ENCODE measurements around the gene SHROOM3. TPM values are rescaled to one million over a fixed set of nuclear protein-coding genes. Genes with fewer than 3 reads are reported as not detected.

SHROOM3 gene
- total RNA-seq, 4 donors from 2014 or later, result 52.0 to 444 (median 364) TPM

GRCh38 chr4:76737180-76737579 lies 302.2 kb downstream of the SHROOM3 start:
- H3K27ac ChIP-seq, result peak overlapping the region in 1 of 4 donors; percentile 84
- H3K36me3 ChIP-seq, result peaks cover 0 to 50% (median 0%) of the 10 kb centered on the region in 3 donors
- H3K4me3 ChIP-seq, result no peak overlapping the region
- no peak for TF ChIP-seq CTCF (IDR thresholded peaks at IDR 0.05)
- no peak for TF ChIP-seq POLR2A (IDR thresholded peaks at IDR 0.05)
- H3K27me3 ChIP-seq, result no peaks in the 10 kb centered on the region
- peaks cover 0 to 11% (median 0%) of the 10 kb centered on the region in 4 donors for H3K4me1 ChIP-seq
- no peaks in the 10 kb centered on the region for H3K9me3 ChIP-seq
- no peak for DNase-seq

GRCh38 chr4:76737771-76738085 lies 302.7 kb downstream of the SHROOM3 start:
- no peak for DNase-seq
- TF ChIP-seq POLR2A (IDR thresholded peaks at IDR 0.05) (no peak), CTCF (IDR thresholded peaks at IDR 0.05) (no peak)
- H3K9me3 ChIP-seq, result no peaks in the 10 kb centered on the region
- H3K4me1 ChIP-seq, result peaks cover 0 to 11% (median 0%) of the 10 kb centered on the region in 4 donors
- H3K27me3 ChIP-seq, result no peaks in the 10 kb centered on the region
- H3K4me3 ChIP-seq, result no peak overlapping the region
- H3K27ac ChIP-seq, result peak overlapping the region in 2 of 4 donors; percentile 75 to 84
- H3K36me3 ChIP-seq, result peaks cover 0 to 53% (median 0%) of the 10 kb centered on the region in 3 donors

GRCh38 chr4:76738086-76738931 lies 303.3 kb downstream of the SHROOM3 start:
- no peak for DNase-seq
- H3K4me3 ChIP-seq, result no peak overlapping the region
- TF ChIP-seq CTCF (IDR thresholded peaks at IDR 0.05) (no peak), POLR2A (IDR thresholded peaks at IDR 0.05) (no peak)
- H3K27me3 ChIP-seq, result no peaks in the 10 kb centered on the region
- peaks cover 0 to 11% (median 0%) of the 10 kb centered on the region in 4 donors for H3K4me1 ChIP-seq
- no peaks in the 10 kb centered on the region for H3K9me3 ChIP-seq
- H3K36me3 ChIP-seq, result peaks cover 0 to 50% (median 0%) of the 10 kb centered on the region in 3 donors
- H3K27ac ChIP-seq, result peak overlapping the region in 3 of 4 donors; percentile 55 to 84 (median 75)

- peak overlapping the region in 1 of 4 donors; percentile 84 for H3K27ac ChIP-seq
- DNase-seq, result no peak
- H3K9me3 ChIP-seq, result no peaks in the 10 kb centered on the region
- peaks cover 0 to 59% (median 0%) of the 10 kb centered on the region in 3 donors for H3K36me3 ChIP-seq
- no peaks in the 10 kb centered on the region for H3K27me3 ChIP-seq
- no peak overlapping the region for H3K4me3 ChIP-seq
- no peak for TF ChIP-seq CTCF (IDR thresholded peaks at IDR 0.05)
- TF ChIP-seq POLR2A (IDR thresholded peaks at IDR 0.05), result no peak
- peaks cover 0 to 11% (median 0%) of the 10 kb centered on the region in 4 donors for H3K4me1 ChIP-seq
Observed at GRCh38 chr4:76740192-76740591, 305.2 kb downstream of the SHROOM3 start.

GRCh38 chr4:76740866-76741662 lies 306.0 kb downstream of the SHROOM3 start:
- no peak for DNase-seq
- Histone ChIP-seq H3K36me3 (peaks cover 0 to 59% (median 0%) of the 10 kb centered on the region in 3 donors), H3K27me3 (no peaks in the 10 kb centered on the region), H3K27ac (peak overlapping the region in 2 of 4 donors; percentile 11 to 84), H3K9me3 (no peaks in the 10 kb centered on the region), H3K4me1 (peaks cover 0 to 11% (median 0%) of the 10 kb centered on the region in 4 donors), H3K4me3 (peak overlapping the region in 1 of 4 donors; percentile 18)
- TF ChIP-seq CTCF (IDR thresholded peaks at IDR 0.05), result no peak
- TF ChIP-seq POLR2A (IDR thresholded peaks at IDR 0.05), result no peak

All from Peyer's patch (tissue), 4 donors.